B cell (primary cell): ENCODE results near the gene SLC29A3. TPM values are rescaled to one million over a fixed set of nuclear protein-coding genes. Genes with fewer than 3 reads are reported as not detected.

Source experiments
- ATAC-seq: fragments of 200-7000 bp; cut with Tn5 transposase; one replicate; pipeline ENCODE4 v1.10.0; 2021; ENCODE audit warnings: low read depth, mild to moderate bottlenecking, moderate number of reproducible peaks, moderate library complexity
- CTCF ChIA-PET: fragments of 350-600 bp; sonication (Branson Sonifier 250); formaldehyde crosslinking; loops from one replicate; lab custom pipeline; 2021; ENCODE audit warnings: antibody characterized with exemption, inconsistent platforms; lab: Charles Lee
- POLR2A ChIA-PET: fragments of 350-600 bp; sonication (Branson Sonifier 250); formaldehyde crosslinking; loops from one replicate; lab custom pipeline; 2021; ENCODE audit warnings: antibody characterized with exemption; lab: Charles Lee
- DNase-seq: peaks from one replicate; pipeline ENCODE4 v3.0.0; 2013
- H2AFZ ChIP-seq: 2 replicates; pipeline ENCODE4 v1.6.1; 2012; ENCODE audit warnings: mild to moderate bottlenecking, low read depth, low read length; ENCODE audit not compliant: insufficient read depth, poor library complexity, severe bottlenecking
- H3K27ac ChIP-seq, 2 donors: 1 replicate in 1 of 2; 2 replicates in 1 of 2; pipeline ENCODE4 v1.5.1; 2012 to 2013; ENCODE audit warnings: low read length in 2 of 2, mild to moderate bottlenecking in 2 of 2, moderate library complexity in 1 of 2
- H3K27me3 ChIP-seq, 4 experiments: fragments of 200-600 bp in 1 of 4; sonication (generic) in 1 of 4; replicated peaks in 1 of 4; 1 replicate in 2 of 4; 2 replicates in 2 of 4; pipeline versions ENCODE4 v1.6.1 to v1.7.0; 2013 to 2016; ENCODE audit warnings: low read length in 3 of 4, mild to moderate bottlenecking in 2 of 4, mixed read lengths in 1 of 4, moderate library complexity in 1 of 4; ENCODE audit not compliant: insufficient read depth in 4 of 4, control insufficient read depth in 3 of 4; ENCODE audit errors: control extremely low read depth in 1 of 4
- H3K36me3 ChIP-seq, 2 experiments: replicated peaks in 1 of 2; 1 replicate in 1 of 2; 2 replicates in 1 of 2; pipeline versions ENCODE4 v1.6.1 to v1.7.1; 2013; ENCODE audit warnings: low read length in 1 of 2; ENCODE audit not compliant: insufficient read depth in 2 of 2, control insufficient read depth in 1 of 2; ENCODE audit errors: control extremely low read depth in 1 of 2, extremely low read depth in 1 of 2
- H3K4me1 ChIP-seq, 2 donors: fragments of 200-600 bp in 1 of 2; sonication (generic) in 1 of 2; 1 replicate in 1 of 2; 2 replicates in 1 of 2; pipeline versions ENCODE4 v1.5.1 to v1.6.1; 2013 to 2017; ENCODE audit warnings: low read length in 2 of 2; ENCODE audit not compliant: control insufficient read depth in 2 of 2, insufficient read depth in 2 of 2
- H3K4me2 ChIP-seq: replicated peaks from 2 replicates; pipeline ENCODE3; 2012; ENCODE audit warnings: mild to moderate bottlenecking, low read depth, low read length; ENCODE audit not compliant: poor library complexity, severe bottlenecking
- H3K4me3 ChIP-seq, 5 experiments: fragments of 200-600 bp in 1 of 5; sonication (generic) in 1 of 5; 1 replicate in 3 of 5; 2 replicates in 2 of 5; pipeline versions ENCODE4 v1.5.1 to v1.7.0; 2011 to 2016; ENCODE audit warnings: low read length in 4 of 5, mild to moderate bottlenecking in 4 of 5, low read depth in 2 of 5, control low read depth in 1 of 5, moderate library complexity in 1 of 5; ENCODE audit not compliant: insufficient read depth in 1 of 5; ENCODE audit errors: control extremely low read depth in 1 of 5, extremely low read depth in 1 of 5
- H3K79me2 ChIP-seq: fragments of 200-600 bp; sonication (generic); one replicate; pipeline ENCODE4 v1.6.0; 2016; ENCODE audit warnings: low read length; ENCODE audit not compliant: control insufficient read depth, insufficient read depth
- H3K9ac ChIP-seq: fragments of 200-600 bp; sonication (generic); 2 replicates; pipeline ENCODE4 v1.6.1; 2017; ENCODE audit warnings: mild to moderate bottlenecking, low read length, moderate library complexity
- H3K9me3 ChIP-seq, 3 donors: one replicate each; pipeline versions ENCODE4 v1.6.1 to v1.7.1; 2013; ENCODE audit warnings: low read length in 2 of 3; ENCODE audit not compliant: control insufficient read depth in 2 of 3, insufficient read depth in 1 of 3; ENCODE audit errors: control extremely low read depth in 1 of 3
- H4K20me1 ChIP-seq: 2 replicates; pipeline ENCODE4 v1.6.0; 2012; ENCODE audit warnings: mild to moderate bottlenecking, low read length; ENCODE audit not compliant: insufficient read depth, control insufficient read depth, poor library complexity, severe bottlenecking
- H3K27ac Mint-ChIP-seq: one replicate; pipeline ENCODE4 v1.8.0; 2021; ENCODE audit warnings: mixed read lengths
- H3K27me3 Mint-ChIP-seq: one replicate; pipeline ENCODE4 v1.8.0; 2021; ENCODE audit warnings: mixed read lengths
- H3K4me1 Mint-ChIP-seq: one replicate; pipeline ENCODE4 v1.8.0; 2021; ENCODE audit warnings: mixed read lengths
- H3K4me3 Mint-ChIP-seq: one replicate; pipeline ENCODE4 v1.8.0; 2021; ENCODE audit warnings: mixed read lengths
- H3K9me3 Mint-ChIP-seq: one replicate; pipeline ENCODE4 v1.8.0; 2022; ENCODE audit warnings: mixed read lengths; ENCODE audit not compliant: insufficient read depth
- CTCF ChIP-seq: fragments of 200-600 bp; IDR thresholded peaks from one replicate; pipeline ENCODE4 v1.8.0; 2022; ENCODE audit warnings: antibody characterized with exemption, mild to moderate bottlenecking
- EZH2 ChIP-seq: IDR thresholded peaks from 2 replicates; pipeline ENCODE4 v1.6.1; 2012; ENCODE audit warnings: borderline replicate concordance, low read depth, mild to moderate bottlenecking, moderate library complexity, low read length; ENCODE audit not compliant: insufficient read depth, poor library complexity, severe bottlenecking
- WGBS: methylation state at CpG from one replicate; pipeline ENCODE4 v1.1.5; 2013; ENCODE audit warnings: missing lambda C conversion rate; ENCODE audit not compliant: insufficient coverage; 5-methylcytosine and 5-hydroxymethylcytosine counted together
- intact Hi-C: fragments of 100-400 bp; cut with micrococcal nuclease; formaldehyde crosslinking; loops from one replicate; pipeline ENCODE4 v1.10.0; 2022
- polyA plus RNA-seq: library from polyadenylated mRNA; depleted of rRNA; stranded (reverse); fragments of >200 nt; gene quantifications from 2 replicates; pipeline ENCODE4 v1.2.3, GENCODE V29; 2012
- total RNA-seq, 2 donors: library from RNA; stranded (reverse); fragments of 120-200 nt in 1 of 2; gene quantifications; 1 replicate in 1 of 2; 2 replicates in 1 of 2; pipeline versions ENCODE4 v1.2.3 to v1.2.4, GENCODE V29; 2013 to 2022

SLC29A3 gene
- total and polyA plus RNA-seq, 2 donors (not counting 1 experiment from before 2014, with no cell fraction given): 4.5 to 8.2 TPM

- Mint-ChIP-seq H3K4me3 (no peak overlapping the region), H3K9me3 (no peaks in the 10 kb centered on the region), H3K27ac (no peak overlapping the region), H3K4me1 (no peaks in the 10 kb centered on the region), H3K27me3 (no peaks in the 10 kb centered on the region)
- 96% methylated on average over 5 of the region's 8 CpGs for WGBS
- Histone ChIP-seq H3K4me3 (no peak overlapping the region), H3K27me3 (no peaks in the 10 kb centered on the region), H3K27ac (no peak overlapping the region), H2AFZ (no peak overlapping the region), H3K9me3 (peaks cover 0 to 7% (median 0%) of the 10 kb centered on the region in 3 donors), H3K36me3 (no peaks in the 10 kb centered on the region), H4K20me1 (no peaks in the 10 kb centered on the region), H3K79me2 (no peaks in the 10 kb centered on the region), H3K9ac (no peak overlapping the region), H3K4me1 (no peaks in the 10 kb centered on the region), H3K4me2 (no peak overlapping the region)
- no peak for ATAC-seq
- ChIA-PET POLR2A (no interaction called here), CTCF (interaction anchor here (1.3 kb wide), 1 partner anchor 11 kb away, joined by 3 read pairs; no protein-coding TSS in a partner anchor)
- DNase-seq: no peak
- intact Hi-C loops: no loop called here
- TF ChIP-seq CTCF: no peak
- no peak for TF ChIP-seq EZH2
These were observed 37.3 kb upstream of the SLC29A3 start for GRCh38 chr10:71281646-71282322.

- intact Hi-C loops: no loop called here
- no peak overlapping the region for H3K4me3 ChIP-seq
- H4K20me1 ChIP-seq: no peaks in the 10 kb centered on the region
- no peak overlapping the region for H3K27ac ChIP-seq
- POLR2A ChIA-PET: no interaction called here
- TF ChIP-seq EZH2 (no peak), CTCF (no peak)
- no peaks in the 10 kb centered on the region for H3K36me3 ChIP-seq
- Mint-ChIP-seq H3K27me3 (no peaks in the 10 kb centered on the region), H3K4me3 (no peak overlapping the region), H3K9me3 (no peaks in the 10 kb centered on the region), H3K27ac (no peak overlapping the region), H3K4me1 (no peaks in the 10 kb centered on the region)
- H3K9me3 ChIP-seq: peaks cover 0 to 7% (median 0%) of the 10 kb centered on the region in 3 donors
- H3K4me2 ChIP-seq: no peak overlapping the region
- DNase-seq: no peak
- 83% methylated on average over 2 of the region's 2 CpGs for WGBS
- H3K9ac ChIP-seq: no peak overlapping the region
- CTCF ChIA-PET: interaction anchor here (1.3 kb wide), 1 partner anchor 11 kb away, joined by 3 read pairs; no protein-coding TSS in a partner anchor
- H3K4me1 ChIP-seq: no peaks in the 10 kb centered on the region
- no peaks in the 10 kb centered on the region for H3K27me3 ChIP-seq
- no peaks in the 10 kb centered on the region for H3K79me2 ChIP-seq
- no peak overlapping the region for H2AFZ ChIP-seq
- no peak for ATAC-seq
These were observed 36.8 kb upstream of the SLC29A3 start for GRCh38 chr10:71282323-71282680.
